Measurements from ENCODE around the gene RET. TPM values are rescaled to one million over a fixed set of nuclear protein-coding genes. Genes with fewer than 3 reads are reported as not detected.

Gene RET
- total RNA-seq, 1 experiment from 2014 or later = not detected

DNA sequence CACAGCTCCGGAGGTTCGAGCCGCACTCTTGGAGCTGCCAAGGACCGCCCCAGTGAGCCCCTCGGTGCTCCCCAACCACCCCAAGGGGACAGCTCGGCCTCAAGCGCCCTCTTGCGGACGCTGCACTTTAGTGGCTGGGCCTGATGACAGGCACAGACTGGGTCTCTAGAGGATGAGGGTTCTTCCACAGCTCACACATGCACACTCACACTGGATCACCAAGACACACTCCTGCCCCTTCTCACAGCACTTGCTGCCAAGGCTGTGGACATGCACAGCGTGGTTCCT is 2.1 kb downstream of the RET start:
- ChIA-PET POLR2A (no interaction called here), CTCF (interaction anchor here (0.8 to 1.6 kb wide), 3 partner anchors 11 to 326 kb away, joined by 3 read pairs; no protein-coding TSS in a partner anchor)
- Mint-ChIP-seq H3K27me3 (ENCODE audit: insufficient read depth, unreplicated experiment) (peaks cover 24% of the 10 kb centered on the region), H3K27ac (ENCODE audit: unreplicated experiment) (no peak overlapping the region), H3K4me3 (ENCODE audit: unreplicated experiment) (peak overlapping the region; percentile 4), H3K36me3 (ENCODE audit: insufficient read depth, unreplicated experiment) (no peaks in the 10 kb centered on the region), H3K9me3 (ENCODE audit: unreplicated experiment) (no peaks in the 10 kb centered on the region), H3K4me1 (ENCODE audit: low read depth, unreplicated experiment) (no peaks in the 10 kb centered on the region)
- peaks cover 4% of the 10 kb centered on the region; the same call in 1 of the 2 replicates for H3K4me1 ChIP-seq
- intact Hi-C loops (cut with micrococcal nuclease; ENCODE audit: unreplicated experiment) = no loop called here
- TF ChIP-seq, protein P1, sequence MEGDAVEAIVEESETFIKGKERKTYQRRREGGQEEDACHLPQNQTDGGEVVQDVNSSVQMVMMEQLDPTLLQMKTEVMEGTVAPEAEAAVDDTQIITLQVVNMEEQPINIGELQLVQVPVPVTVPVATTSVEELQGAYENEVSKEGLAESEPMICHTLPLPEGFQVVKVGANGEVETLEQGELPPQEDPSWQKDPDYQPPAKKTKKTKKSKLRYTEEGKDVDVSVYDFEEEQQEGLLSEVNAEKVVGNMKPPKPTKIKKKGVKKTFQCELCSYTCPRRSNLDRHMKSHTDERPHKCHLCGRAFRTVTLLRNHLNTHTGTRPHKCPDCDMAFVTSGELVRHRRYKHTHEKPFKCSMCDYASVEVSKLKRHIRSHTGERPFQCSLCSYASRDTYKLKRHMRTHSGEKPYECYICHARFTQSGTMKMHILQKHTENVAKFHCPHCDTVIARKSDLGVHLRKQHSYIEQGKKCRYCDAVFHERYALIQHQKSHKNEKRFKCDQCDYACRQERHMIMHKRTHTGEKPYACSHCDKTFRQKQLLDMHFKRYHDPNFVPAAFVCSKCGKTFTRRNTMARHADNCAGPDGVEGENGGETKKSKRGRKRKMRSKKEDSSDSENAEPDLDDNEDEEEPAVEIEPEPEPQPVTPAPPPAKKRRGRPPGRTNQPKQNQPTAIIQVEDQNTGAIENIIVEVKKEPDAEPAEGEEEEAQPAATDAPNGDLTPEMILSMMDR (IDR thresholded peaks at IDR 0.05; ENCODE audit: insufficient read depth in 1 of 2, low read depth in 1 of 2, low read length in 1 of 2, severe bottlenecking in 1 of 2, unreplicated experiment in 1 of 2) = peak; percentile 64 to 69
- BruUV-seq (replicated peaks) = no TSS peak
- H3K27me3 ChIP-seq (replicated peaks; ENCODE audit: control insufficient read depth, insufficient read depth, low read length) = peaks cover 7% of the 10 kb centered on the region
- DNase-seq = peak in 1 of 2 experiments; percentile 55
- H3K36me3 ChIP-seq (ENCODE audit: control insufficient read depth, insufficient read depth, low read length) = no peaks in the 10 kb centered on the region; the same call in 1 of the 2 replicates
- H3K4me3 ChIP-seq (ENCODE audit: low read depth, low read length) = no peak overlapping the region
- no peaks in the 10 kb centered on the region for H3K9me3 ChIP-seq

DNA sequence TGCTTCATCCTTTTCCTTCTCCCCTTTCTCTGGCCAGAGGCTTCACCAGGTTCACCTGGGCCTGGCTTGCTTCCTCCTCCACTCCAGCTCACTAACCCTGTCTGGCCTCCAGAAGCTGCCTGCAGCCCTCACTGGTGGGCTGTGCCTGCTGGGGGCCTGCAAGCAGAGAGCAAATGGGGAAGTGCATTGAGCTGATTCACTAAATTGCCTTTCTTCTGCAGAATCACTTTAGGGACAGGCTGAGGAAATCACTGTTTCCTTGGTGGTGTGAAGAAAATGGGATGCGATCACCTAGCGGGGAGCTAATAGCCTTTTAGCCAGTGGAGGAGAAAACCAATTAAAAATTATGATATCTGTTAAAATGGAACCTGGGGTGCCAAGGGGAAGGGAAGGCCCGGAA is 3.0 kb downstream of the RET start:
- DNase-seq = no peak
- ChIA-PET POLR2A (no interaction called here), CTCF (interaction anchor here (1.3 to 1.6 kb wide), 2 partner anchors 25 to 327 kb away, joined by 3 read pairs; no protein-coding TSS in a partner anchor)
- peaks cover 7% of the 10 kb centered on the region for H3K27me3 ChIP-seq (replicated peaks; ENCODE audit: control insufficient read depth, insufficient read depth, low read length)
- peaks cover 4% of the 10 kb centered on the region; the same call in 1 of the 2 replicates for H3K4me1 ChIP-seq
- no peak overlapping the region for H3K4me3 ChIP-seq (ENCODE audit: low read depth, low read length)
- H3K9me3 ChIP-seq = no peaks in the 10 kb centered on the region
- no TSS peak for BruUV-seq (replicated peaks)
- Mint-ChIP-seq H3K9me3 (ENCODE audit: unreplicated experiment) (no peaks in the 10 kb centered on the region), H3K27me3 (ENCODE audit: insufficient read depth, unreplicated experiment) (peaks cover 27% of the 10 kb centered on the region), H3K4me1 (ENCODE audit: low read depth, unreplicated experiment) (no peaks in the 10 kb centered on the region), H3K4me3 (ENCODE audit: unreplicated experiment) (no peak overlapping the region), H3K36me3 (ENCODE audit: insufficient read depth, unreplicated experiment) (no peaks in the 10 kb centered on the region), H3K27ac (ENCODE audit: unreplicated experiment) (no peak overlapping the region)
- no peaks in the 10 kb centered on the region; the same call in 1 of the 2 replicates for H3K36me3 ChIP-seq (ENCODE audit: control insufficient read depth, insufficient read depth, low read length)
- intact Hi-C loops (cut with micrococcal nuclease; ENCODE audit: unreplicated experiment) = no loop called here
- TF ChIP-seq, protein P1 (IDR thresholded peaks at IDR 0.05; ENCODE audit: insufficient read depth in 1 of 2, low read depth in 1 of 2, low read length in 1 of 2, severe bottlenecking in 1 of 2, unreplicated experiment in 1 of 2) = no peak

DNA sequence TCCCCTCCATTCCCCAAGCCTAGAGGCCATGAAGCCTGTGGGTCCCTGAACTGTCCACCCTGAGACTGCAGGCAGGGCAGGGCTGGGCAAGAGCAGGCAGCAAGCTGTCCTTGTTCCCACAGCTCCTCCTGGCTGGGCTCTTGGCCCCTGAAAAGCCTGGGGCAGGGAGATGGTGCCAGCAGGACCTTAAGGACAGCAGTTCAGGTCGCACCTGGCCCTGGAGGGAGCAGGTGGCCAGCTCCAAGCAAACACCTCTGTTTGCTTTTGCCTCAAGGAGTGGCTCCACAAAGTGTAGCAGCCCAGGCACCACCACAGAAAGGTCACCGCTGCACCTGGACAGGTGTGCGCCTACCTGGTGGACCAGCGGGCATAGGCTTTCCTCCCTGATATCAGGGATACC is 5.2 kb downstream of the RET start:
- Histone ChIP-seq H3K4me3 (ENCODE audit: low read depth, low read length) (no peak overlapping the region), H3K36me3 (ENCODE audit: control insufficient read depth, insufficient read depth, low read length) (no peaks in the 10 kb centered on the region; the same call in 1 of the 2 replicates), H3K9me3 (no peaks in the 10 kb centered on the region), H3K27me3 (replicated peaks; ENCODE audit: control insufficient read depth, insufficient read depth, low read length) (peaks cover 6% of the 10 kb centered on the region), H3K4me1 (peaks cover 4% of the 10 kb centered on the region; the same call in 1 of the 2 replicates)
- DNase-seq = no peak
- intact Hi-C loops (cut with micrococcal nuclease; ENCODE audit: unreplicated experiment) = no loop called here
- H3K27ac Mint-ChIP-seq (ENCODE audit: unreplicated experiment) = no peak overlapping the region
- ChIA-PET CTCF (no interaction called here), POLR2A (no interaction called here)
- no peaks in the 10 kb centered on the region for H3K36me3 Mint-ChIP-seq (ENCODE audit: insufficient read depth, unreplicated experiment)
- TF ChIP-seq, protein P1 (IDR thresholded peaks at IDR 0.05; ENCODE audit: insufficient read depth in 1 of 2, low read depth in 1 of 2, low read length in 1 of 2, severe bottlenecking in 1 of 2, unreplicated experiment in 1 of 2) = no peak
- H3K27me3 Mint-ChIP-seq (ENCODE audit: insufficient read depth, unreplicated experiment) = peaks cover 24% of the 10 kb centered on the region
- BruUV-seq (replicated peaks) = no TSS peak
- H3K9me3 Mint-ChIP-seq (ENCODE audit: unreplicated experiment) = no peaks in the 10 kb centered on the region
- no peaks in the 10 kb centered on the region for H3K4me1 Mint-ChIP-seq (ENCODE audit: low read depth, unreplicated experiment)
- H3K4me3 Mint-ChIP-seq (ENCODE audit: unreplicated experiment) = no peak overlapping the region
